HuH-7 (cell line): Measurements from ENCODE around the gene ANKRD39.

Source experiments
- DNase-seq: peaks from one replicate; pipeline ENCODE4 v3.0.0; 2011; ENCODE audit warnings: low spot score

ANKRD39 gene

DNA sequence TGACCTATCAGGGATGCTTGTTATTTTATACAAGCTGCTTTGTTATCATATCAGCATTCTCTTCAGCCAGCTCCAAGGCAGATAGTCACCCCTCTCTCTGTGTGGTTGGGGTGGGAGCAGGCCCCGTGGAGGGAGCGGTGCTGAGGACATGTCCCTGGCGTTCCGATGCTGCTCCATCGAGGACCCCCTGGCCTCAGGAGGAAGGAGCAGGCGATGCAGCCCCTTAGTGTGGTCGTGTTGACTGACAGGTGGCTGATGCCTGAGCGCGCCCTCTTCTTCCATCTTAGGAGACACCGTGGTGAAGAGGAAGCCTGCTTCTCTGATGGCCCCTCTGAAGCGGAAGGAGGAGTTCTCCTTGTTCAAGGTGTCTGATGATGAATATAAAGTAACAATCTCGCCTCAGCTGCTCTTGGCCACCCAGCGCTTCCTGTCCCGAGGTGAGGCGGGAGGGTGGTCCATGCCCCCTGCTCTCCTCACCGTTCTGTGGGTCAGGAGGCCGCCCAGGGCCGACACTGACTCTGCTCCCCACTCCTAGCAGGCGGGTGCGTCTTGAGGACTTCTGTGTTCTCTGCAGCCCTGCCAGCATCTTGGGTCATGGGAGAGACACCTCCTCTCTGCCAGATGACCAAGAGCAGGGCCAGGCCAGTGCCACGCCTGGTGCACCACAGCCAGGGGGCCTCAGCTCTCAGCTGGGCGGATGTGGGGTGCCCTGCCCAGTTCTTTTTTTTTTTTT is 31.1 kb downstream of the ANKRD39 start:
- no peak for DNase-seq

DNA sequence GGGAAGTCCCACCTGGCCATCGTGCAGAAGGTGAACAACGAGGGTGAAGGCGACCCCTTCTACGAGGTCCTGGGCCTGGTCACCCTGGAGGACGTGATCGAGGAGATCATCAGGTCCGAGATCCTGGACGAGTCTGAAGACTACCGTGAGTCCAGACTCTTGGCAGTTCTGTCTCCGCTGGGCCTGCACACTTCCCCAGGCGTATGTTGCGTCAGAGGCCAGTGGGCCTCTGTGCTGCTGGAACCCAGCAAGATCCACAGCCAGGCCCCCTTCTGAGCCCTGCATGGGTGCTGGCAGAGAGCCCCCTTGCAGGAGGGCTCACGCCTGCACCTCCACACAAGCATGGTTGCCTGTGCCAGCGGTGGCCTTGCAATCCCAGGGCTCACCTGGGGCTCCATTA is 32.8 kb downstream of the ANKRD39 start:
- no peak for DNase-seq

DNA sequence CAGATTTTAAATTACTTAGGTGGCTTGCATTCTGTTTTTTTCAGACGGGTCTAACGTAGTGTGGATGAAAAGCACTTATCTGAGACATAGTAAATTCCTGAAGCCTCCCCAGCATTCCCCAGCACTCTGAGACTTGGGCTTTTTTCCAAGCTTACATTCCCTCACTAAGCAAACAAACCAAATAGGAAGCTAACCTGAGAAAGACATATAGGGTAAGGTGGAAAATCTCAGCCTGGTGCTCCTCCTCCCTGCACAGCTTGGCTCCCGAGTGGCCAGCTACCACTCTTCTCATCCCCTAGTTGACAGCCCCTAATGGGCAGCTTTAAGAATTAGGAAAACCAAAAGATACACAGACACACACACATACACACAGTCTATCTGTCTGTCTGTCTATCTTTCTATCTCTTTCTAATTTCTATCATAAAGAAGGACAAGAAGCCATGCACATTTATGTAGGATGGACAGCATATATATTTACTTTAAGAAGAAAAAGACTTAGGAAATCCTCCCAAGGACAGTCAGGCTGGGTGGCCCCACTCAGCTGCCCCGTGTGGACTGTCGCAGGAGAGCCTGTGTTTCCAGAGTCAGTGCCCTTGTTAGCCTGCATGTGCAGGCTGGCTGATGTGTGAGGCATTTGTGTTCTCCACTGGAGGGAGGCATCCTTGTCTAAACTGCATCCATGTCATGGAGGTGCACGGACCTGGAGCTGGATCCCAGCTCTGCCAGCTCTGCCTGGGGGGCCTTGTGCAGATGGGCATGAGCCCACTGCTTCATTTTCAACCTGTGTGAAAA is 33.5 kb downstream of the ANKRD39 start:
- peak; percentile 63 for DNase-seq

DNA sequence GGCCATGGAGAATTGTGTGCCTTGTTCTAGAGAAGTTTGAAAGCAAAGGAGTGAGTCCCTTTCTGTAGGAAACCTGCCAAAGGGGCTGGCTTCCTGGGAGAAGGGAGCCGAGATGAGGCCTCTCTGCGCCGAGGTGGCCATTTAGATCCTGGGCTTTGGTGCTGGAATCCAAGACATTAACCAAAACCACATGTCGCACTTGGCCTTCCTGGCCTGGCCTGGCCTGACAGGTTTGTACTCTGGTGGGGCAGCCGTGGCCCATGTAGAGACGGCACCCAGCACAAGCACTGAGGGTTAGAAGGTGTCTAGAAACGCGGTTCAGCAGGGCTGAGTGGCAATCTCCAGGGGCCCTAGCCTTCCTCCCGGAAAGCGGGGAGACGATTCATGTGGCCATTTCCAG is 34.6 kb downstream of the ANKRD39 start:
- DNase-seq, result no peak

DNA sequence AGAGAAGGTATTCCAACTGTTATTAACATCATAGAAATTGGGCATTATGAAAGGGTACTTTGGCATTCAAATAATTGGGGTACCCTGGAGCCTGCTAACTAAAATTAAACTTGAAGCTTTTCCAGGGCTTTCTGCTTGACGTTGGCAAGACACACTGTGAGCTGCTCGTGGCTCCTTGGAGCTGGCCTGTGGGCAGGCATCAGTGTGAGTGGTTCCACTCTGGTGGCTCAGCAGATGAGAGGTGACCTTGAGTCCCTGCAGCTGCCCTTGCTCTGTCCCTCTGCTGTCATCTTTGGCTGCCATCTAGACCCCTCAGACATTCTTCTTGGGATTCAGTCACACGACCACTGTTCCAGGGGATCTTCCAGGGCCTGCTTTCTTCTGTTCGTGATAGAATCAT is 35.0 kb downstream of the ANKRD39 start:
- DNase-seq, result no peak

DNA sequence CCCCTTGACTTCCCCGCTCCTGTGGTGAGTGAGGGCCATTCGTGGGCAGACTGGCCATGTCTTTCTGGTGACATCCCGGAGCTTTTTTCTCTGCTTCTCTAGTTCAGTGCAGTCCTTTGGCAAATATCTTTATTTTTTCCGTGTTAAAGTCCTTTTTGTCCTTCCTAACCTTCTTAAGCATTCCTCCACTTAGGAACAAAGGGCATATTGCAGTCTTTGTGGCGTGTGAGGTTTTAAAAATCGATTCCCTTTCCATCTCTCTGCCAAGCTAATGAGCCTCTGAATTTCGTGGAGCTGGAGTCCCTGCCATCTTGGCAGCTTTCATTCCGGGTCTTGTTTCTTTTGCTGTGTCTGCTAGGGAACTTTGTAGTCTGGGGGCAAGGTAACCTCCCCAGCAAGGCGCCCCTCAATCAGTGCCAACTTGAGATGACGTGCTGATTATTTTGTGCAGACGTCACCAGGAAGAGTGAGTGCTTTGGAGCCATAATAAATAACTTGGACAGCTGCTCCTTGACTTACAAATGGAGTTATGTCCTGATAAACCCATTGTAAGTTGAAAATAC is 36.6 kb downstream of the ANKRD39 start:
- DNase-seq, result no peak

DNA sequence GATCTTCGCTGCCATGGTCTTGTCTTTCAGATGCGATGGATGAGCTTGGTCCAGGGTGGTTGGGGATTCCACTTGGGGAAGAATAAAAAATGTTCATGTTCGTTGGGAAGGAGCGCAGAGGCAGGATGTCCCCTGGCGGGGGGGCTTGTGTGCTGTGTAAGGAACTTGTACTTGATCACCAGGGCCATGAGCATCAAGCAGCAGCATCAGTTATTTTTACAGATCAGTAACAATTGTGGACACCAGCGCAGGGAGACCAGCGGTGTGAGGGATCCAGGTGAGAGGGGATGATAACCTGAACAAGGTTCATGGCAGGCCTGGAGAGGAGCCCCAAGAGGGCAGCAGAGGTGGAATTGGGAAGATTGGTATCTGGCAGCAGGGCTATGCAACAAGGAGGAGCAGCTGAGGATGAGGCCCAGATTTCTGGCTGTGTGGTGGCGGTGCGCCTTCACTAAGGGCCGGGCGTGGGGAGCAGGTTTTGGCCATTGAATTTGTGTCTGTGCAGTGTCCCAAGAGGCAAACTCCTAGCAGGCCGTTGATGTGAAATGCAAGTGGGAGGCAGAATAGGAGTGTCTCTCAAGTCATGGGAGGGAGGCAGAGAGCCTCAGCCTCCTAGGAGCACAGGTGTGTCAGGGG is 37.8 kb downstream of the ANKRD39 start:
- DNase-seq, result no peak

DNA sequence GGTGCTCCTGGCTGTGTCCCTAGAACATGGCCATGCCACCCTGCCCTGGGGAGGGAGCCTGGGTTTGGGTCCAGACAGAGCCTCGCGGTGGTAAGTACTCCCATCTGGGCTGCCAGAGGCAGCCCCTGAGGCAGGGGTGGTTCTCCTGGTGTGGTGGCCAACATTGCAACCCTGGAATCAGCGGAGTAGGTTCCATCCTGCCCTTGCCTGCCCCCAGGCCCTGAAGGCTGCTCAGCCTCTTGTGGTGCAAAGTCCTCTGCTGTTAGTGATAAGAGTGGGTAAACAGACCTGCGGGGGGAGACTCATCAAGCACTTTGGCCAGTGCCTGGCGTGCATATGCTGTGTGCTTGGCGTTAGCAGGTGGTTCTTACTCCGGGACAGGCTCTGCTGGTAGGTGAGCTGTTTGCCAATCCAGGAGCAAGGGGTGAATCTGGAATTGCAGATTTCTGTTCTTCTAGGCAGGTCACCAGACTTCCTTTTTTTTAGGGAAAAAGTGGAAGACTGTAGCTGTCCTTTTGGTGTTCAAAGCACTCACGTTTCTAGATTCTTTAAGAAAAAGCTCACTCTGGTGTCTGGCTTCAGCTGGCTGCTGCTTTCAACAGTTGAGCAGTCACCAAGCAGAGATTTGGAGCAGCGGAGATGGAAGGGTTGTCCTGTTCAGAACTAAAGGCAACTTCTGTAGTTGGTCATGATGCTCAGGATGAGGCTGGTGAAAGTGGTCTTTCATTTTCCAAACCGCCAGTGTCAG is 38.5 kb downstream of the ANKRD39 start:
- peak; percentile 97 for DNase-seq

DNA sequence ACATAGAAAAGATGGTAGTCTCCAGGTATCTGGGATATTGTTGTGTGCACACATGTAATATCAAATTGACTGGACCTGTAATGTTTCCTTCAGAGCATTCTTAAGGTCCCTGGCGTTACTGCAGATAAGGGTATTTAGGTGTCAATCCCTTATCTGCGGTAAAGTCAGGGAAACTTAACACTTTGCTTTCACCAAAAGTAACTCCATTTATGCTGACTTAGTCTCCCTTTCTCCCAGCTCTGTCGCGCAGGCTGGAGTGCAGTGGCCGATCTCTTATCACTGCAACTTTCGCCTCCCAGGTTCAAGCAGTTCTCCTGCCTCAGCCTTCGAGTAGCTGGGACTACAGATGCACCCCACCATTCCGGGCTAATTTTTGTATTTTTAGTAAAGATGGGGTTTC is 39.9 kb downstream of the ANKRD39 start:
- DNase-seq, result no peak

DNA sequence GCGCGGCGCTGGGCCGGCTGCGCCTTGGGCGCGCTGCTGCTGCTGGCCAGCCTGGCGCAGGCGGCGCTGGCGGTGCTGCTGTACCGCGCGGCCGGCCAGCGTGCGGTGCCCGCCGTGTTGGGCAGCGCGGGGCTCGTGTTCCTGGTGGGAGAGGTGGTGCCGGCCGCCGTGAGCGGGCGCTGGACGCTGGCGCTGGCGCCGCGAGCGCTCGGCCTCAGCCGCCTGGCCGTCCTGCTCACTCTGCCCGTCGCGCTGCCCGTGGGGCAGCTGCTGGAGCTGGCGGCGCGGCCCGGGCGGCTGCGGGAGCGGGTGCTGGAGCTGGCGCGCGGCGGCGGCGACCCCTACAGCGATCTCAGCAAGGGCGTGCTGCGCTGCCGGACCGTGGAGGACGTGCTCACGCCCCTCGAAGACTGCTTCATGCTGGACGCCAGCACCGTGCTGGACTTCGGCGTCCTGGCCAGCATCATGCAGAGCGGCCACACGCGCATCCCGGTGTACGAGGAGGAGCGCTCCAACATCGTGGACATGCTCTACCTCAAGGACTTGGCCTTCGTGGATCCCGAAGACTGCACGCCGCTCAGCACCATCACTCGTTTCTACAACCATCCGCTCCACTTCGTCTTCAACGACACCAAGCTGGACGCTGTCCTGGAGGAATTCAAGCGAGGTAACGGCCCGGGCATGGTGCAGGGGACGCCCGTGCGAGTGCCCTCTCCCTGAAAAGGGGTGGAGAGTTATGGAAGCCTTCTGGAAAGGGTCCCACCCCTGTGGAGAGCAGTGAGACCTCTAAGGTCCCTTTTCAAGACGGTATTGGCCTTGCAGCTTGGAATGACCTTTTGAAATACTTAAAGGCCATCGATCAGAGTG is 40.7 kb downstream of the ANKRD39 start:
- peak; percentile 34 for DNase-seq

DNA sequence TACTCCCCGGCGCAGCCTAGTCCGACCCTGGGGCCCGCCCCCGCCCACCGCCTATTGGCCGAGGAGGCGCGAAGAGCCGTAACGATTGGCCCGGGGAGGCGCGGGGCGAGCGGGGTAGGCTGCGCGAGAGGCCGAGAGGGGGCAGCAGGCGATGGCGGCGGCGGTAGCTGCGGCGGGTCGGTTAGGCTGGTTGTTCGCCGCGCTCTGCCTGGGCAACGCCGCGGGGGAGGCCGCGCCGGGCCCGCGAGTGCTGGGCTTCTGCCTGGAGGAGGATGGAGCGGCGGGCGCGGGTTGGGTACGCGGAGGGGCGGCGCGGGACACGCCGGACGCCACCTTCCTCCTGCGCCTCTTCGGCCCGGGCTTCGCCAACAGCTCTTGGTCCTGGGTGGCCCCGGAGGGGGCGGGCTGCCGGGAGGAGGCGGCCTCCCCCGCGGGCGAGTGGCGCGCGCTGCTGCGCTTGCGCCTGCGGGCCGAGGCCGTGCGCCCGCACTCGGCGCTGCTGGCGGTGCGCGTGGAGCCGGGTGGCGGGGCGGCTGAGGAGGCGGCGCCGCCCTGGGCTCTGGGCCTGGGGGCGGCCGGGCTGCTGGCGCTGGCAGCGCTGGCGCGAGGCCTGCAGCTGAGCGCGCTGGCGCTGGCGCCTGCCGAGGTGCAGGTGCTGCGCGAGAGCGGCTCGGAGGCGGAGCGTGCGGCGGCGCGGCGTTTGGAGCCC is 41.5 kb downstream of the ANKRD39 start, which contains the start of gene CNNM3:
Gene CNNM3 (plus strand): TSS at position 142 of the 709 bp plus-strand sequence. CDS start 10 bp downstream, at position 152.
- peak; percentile 100 for DNase-seq

DNA sequence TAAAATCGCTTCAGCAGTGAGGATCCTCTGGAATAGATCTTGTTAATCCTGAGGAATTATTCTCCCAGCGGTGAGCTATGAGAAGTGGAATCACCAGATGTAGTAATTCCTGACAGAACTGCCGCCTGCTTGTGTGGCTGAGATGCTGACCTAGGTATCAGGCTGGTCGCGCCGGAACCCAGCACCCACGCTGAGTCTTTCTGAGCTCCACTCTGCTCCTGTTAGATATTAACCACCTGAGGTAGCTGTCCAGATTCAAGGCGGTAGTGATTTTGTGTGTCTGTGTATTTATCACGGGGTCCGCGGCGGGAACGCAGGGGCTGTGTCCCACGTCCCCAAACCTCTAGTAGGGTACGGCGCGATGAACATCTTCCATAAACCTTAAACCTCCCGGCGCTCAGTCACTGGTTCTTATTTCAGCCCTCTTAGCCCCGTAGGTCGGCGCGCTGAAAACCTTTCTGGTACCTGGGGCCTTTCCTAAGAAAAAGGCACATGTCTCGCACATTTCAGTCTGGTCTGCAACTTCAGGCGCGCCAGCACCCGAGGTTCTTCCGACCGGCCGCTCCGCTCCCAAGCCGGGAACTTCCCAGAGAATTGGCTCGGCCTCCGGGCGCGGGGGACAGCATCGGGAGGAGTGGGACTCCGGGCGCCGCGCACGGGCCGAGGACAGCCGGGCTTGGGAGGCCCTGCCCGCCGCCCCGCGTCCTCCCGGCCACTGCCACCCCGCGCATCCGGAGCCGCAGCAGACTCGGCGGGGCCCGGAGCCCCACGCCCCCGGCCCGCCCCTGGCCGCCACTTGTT is 42.3 kb downstream of the ANKRD39 start:
- DNase-seq, result peak; percentile 73

DNA sequence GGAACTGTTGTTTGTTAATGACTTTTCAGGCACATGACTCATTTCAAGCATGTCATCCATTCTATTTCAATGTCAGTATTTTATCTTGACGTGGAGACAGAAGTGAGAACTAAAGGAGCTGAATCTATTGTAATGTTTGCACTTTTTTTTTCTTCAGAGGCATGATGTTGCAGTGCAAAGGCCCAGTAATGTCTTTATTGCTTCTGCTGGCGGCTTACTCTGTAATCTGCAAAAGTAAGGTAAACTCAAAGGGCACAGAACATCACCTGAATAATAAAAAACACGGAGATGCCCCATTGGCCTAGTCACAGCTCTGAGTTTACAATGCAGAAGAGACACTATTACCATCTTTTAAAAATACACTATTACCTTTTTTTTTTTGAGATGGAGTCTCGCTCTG is 44.2 kb downstream of the ANKRD39 start:
- DNase-seq, result no peak

DNA sequence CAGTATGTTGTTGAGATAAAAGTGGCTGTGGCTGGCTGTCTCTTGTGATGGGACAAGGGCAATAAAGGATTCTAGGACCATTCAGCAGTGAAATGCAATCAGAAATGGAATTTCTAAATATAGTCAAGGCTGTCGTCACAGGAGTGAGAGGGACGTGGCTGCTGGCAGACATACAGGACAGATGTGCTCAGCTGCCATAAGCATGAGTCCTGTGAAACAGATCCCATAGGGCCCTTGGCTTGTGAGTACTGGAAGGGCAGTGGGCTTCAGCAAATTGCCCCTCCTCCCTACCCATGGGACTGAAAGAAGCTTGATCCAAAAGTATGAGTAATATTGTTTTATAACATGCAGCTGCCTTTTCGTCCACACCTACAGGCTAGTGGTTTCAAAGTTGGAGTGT is 45.9 kb downstream of the ANKRD39 start:
- DNase-seq, result no peak

DNA sequence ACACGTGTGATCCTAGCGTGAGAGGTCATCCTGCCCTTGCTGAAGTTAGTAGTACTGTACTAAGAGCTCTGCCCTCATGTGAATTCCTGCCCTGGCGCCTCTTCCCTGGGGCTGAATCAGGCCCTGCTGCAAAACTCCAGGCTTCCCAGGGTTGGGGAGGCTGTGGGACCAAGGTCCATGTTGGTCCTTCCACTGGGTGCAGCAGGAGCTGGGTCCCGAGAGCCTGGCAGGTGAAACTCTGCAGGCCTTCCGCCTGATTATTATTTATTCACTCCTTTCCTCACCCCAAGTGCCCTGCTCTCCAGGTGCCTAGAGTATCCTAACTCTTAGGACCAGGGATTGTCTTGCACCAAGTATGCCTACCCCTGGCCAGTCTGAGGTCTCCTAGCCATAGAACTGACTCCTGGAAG is 47.0 kb downstream of the ANKRD39 start:
- no peak for DNase-seq

DNA sequence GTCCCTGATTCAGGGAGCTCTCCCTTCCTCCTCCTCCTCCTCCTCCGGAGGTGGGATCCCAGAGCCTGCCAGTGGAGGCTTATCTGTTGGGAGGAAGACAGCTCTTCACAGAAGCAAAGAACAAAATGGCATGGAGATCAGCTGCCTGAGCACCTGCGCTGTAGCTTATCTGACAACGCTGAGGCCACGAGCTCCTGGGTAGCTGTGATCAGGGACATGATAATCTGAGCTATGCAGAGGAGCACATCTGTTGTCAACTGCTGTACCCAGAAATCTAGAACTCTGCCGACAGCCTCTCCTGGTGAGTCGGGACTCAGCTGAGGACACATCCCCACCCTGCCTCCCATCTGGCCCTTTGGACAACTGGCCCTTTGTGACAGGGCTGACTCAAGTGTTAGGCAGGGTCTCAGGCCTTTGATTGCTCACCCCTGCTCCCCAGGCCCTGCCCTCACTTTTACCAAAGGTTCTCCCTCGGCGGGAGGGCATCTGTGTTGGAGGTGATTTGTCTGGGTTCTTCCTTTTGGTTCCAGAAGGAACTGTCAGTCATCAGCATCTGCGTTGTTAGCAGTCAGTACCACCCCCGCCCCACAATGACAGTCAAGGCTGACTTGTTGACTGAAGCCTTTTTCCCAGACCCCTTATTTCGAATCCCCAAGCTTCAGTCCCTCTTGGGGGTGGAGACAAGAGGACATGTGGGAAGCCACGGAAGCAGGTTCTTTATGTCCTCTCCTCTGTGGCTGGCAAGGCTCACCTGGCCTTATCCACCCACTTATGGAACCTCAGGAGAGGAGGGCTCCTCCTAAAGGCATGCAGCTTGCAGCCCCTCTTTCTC is 47.6 kb downstream of the ANKRD39 start:
- DNase-seq, result no peak

DNA sequence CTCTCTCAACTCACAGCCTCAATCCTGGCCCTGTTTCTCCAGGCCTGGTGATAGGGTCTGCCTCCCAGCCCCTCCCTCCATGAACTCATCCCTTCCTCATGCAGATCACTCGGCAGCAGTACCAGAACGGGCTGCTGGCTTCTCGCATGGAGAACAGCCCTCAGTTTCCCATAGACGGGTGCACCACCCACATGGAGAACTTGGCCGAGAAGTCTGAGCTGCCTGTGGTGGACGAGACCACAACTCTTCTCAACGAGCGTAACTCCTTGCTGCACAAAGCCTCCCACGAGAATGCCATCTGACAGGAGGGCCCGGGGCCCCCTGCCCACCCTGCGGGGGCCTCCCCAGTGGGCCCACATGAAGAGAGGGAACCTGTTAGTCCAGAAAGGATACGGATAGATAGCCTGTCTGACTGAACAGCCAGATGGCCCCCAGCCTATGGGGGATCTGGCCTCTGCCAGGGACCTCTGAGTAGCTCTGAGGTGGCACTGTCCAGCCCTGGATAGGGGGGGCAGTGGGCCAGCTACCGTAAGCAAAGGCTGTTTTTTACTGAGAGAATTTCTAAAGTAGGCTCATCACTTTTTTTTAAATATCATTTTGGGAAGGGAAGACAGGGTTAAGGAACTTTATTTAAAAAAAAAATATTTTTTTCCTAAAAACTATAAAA is 48.5 kb downstream of the ANKRD39 start:
- no peak for DNase-seq
